ENCODE data around the gene CHD6. TPM values are rescaled to one million over a fixed set of nuclear protein-coding genes. Genes with fewer than 3 reads are reported as not detected.

CHD6 gene
- total and polyA plus RNA-seq, 4 donors, result 3.3 to 23.4 (median 18.2) TPM

DNA sequence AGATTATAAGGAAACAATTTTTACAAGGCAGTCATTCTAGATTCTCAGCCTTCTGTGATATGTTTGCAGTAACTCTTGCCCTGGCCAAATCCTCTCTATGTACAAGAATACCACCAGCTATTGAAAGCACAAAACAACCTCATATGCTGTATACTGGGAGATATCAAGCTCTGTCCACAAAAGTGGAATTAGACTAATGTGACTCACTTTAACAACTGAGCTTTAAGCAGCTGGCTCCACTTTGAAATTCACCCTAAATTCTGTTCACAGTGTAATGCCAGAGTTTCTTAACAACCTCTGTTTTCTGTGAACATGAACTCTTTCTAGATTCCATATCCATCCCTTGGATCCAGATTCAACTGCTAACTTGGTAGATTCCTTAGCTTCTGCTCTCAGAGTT, 47.6 kb downstream of the CHD6 start:
- Histone ChIP-seq H3K4me3 (ENCODE audit: low read depth in 1 of 3, low read length in 3 of 3) (no peak overlapping the region), H3K4me1 (ENCODE audit: control insufficient read depth in 4 of 4, insufficient read depth in 4 of 4, low read length in 3 of 4) (peaks cover 0 to 19% (median 5%) of the 10 kb centered on the region in 4 donors), H3K27me3 (ENCODE audit: control insufficient read depth in 4 of 4, insufficient read depth in 4 of 4, low read length in 3 of 4) (no peaks in the 10 kb centered on the region), H3K27ac (ENCODE audit: low read depth in 1 of 2, low read length in 2 of 2) (no peak overlapping the region), H3K9ac (ENCODE audit: low read depth in 1 of 2, low read length in 2 of 2) (no peak overlapping the region), H3K9me3 (ENCODE audit: control insufficient read depth in 4 of 4, low read length in 3 of 4) (peaks cover 0 to 2% (median 0%) of the 10 kb centered on the region in 4 donors), H3K36me3 (ENCODE audit: control insufficient read depth in 4 of 4, insufficient read depth in 3 of 4, low read depth in 1 of 4, low read length in 3 of 4) (no peaks in the 10 kb centered on the region)
- DNase-seq (ENCODE audit: low spot score), result no peak
- TF ChIP-seq TAF1 (conservative IDR thresholded peaks at IDR 0.05) (no peak), FOXA2 (IDR thresholded peaks at IDR 0.05) (no peak), RAD21 (IDR thresholded peaks at IDR 0.05) (no peak), EGR1 (IDR thresholded peaks at IDR 0.05; ENCODE audit: low read depth in 2 of 2) (no peak), GABPA (IDR thresholded peaks at IDR 0.05 in 1 of 2, conservative IDR thresholded peaks at IDR 0.05 in 1 of 2) (no peak), FOXA1 (IDR thresholded peaks at IDR 0.05) (no peak), HNF4A (conservative IDR thresholded peaks at IDR 0.05) (no peak), HNF4G (IDR thresholded peaks at IDR 0.05) (no peak), YY1 (IDR thresholded peaks at IDR 0.05) (no peak), JUND (IDR thresholded peaks at IDR 0.05) (no peak), NR2F2 (IDR thresholded peaks at IDR 0.05) (no peak), RXRA (IDR thresholded peaks at IDR 0.05) (no peak), SP1 (IDR thresholded peaks at IDR 0.05) (no peak)
- TF ChIP-seq, protein P1, sequence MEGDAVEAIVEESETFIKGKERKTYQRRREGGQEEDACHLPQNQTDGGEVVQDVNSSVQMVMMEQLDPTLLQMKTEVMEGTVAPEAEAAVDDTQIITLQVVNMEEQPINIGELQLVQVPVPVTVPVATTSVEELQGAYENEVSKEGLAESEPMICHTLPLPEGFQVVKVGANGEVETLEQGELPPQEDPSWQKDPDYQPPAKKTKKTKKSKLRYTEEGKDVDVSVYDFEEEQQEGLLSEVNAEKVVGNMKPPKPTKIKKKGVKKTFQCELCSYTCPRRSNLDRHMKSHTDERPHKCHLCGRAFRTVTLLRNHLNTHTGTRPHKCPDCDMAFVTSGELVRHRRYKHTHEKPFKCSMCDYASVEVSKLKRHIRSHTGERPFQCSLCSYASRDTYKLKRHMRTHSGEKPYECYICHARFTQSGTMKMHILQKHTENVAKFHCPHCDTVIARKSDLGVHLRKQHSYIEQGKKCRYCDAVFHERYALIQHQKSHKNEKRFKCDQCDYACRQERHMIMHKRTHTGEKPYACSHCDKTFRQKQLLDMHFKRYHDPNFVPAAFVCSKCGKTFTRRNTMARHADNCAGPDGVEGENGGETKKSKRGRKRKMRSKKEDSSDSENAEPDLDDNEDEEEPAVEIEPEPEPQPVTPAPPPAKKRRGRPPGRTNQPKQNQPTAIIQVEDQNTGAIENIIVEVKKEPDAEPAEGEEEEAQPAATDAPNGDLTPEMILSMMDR (IDR thresholded peaks at IDR 0.05; ENCODE audit: low read depth, low read length, missing input control), result no peak
- TF ChIP-seq, protein P2, sequence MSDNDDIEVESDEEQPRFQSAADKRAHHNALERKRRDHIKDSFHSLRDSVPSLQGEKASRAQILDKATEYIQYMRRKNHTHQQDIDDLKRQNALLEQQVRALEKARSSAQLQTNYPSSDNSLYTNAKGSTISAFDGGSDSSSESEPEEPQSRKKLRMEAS (IDR thresholded peaks at IDR 0.05), result no peak
- TF ChIP-seq, protein P3, sequence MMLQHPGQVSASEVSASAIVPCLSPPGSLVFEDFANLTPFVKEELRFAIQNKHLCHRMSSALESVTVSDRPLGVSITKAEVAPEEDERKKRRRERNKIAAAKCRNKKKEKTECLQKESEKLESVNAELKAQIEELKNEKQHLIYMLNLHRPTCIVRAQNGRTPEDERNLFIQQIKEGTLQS (IDR thresholded peaks at IDR 0.05), result no peak
- TF ChIP-seq, protein P4, sequence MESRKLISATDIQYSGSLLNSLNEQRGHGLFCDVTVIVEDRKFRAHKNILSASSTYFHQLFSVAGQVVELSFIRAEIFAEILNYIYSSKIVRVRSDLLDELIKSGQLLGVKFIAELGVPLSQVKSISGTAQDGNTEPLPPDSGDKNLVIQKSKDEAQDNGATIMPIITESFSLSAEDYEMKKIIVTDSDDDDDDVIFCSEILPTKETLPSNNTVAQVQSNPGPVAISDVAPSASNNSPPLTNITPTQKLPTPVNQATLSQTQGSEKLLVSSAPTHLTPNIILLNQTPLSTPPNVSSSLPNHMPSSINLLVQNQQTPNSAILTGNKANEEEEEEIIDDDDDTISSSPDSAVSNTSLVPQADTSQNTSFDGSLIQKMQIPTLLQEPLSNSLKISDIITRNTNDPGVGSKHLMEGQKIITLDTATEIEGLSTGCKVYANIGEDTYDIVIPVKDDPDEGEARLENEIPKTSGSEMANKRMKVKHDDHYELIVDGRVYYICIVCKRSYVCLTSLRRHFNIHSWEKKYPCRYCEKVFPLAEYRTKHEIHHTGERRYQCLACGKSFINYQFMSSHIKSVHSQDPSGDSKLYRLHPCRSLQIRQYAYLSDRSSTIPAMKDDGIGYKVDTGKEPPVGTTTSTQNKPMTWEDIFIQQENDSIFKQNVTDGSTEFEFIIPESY (IDR thresholded peaks at IDR 0.05), result no peak

GRCh38 chr20:41567615-41568014, 50.6 kb downstream of the CHD6 start:
- Histone ChIP-seq H3K9ac (ENCODE audit: low read depth in 1 of 2, low read length in 2 of 2) (no peak overlapping the region), H3K27me3 (ENCODE audit: control insufficient read depth in 4 of 4, insufficient read depth in 4 of 4, low read length in 3 of 4) (no peaks in the 10 kb centered on the region), H3K4me3 (ENCODE audit: low read depth in 1 of 3, low read length in 3 of 3) (no peak overlapping the region), H3K27ac (ENCODE audit: low read depth in 1 of 2, low read length in 2 of 2) (no peak overlapping the region), H3K36me3 (ENCODE audit: control insufficient read depth in 4 of 4, insufficient read depth in 3 of 4, low read depth in 1 of 4, low read length in 3 of 4) (no peaks in the 10 kb centered on the region), H3K9me3 (ENCODE audit: control insufficient read depth in 4 of 4, low read length in 3 of 4) (no peaks in the 10 kb centered on the region), H3K4me1 (ENCODE audit: control insufficient read depth in 4 of 4, insufficient read depth in 4 of 4, low read length in 3 of 4) (peaks cover 0 to 10% (median 3%) of the 10 kb centered on the region in 4 donors)
- DNase-seq (ENCODE audit: low spot score), result no peak
- WGBS, result 95% methylated on average over 2 of the region's 2 CpGs
- TF ChIP-seq RXRA (IDR thresholded peaks at IDR 0.05), result no peak
- no peak for TF ChIP-seq RAD21 (IDR thresholded peaks at IDR 0.05)
- no peak for TF ChIP-seq HNF4A (conservative IDR thresholded peaks at IDR 0.05)
- TF ChIP-seq HNF4G (IDR thresholded peaks at IDR 0.05), result no peak
- no peak for TF ChIP-seq REST (IDR thresholded peaks at IDR 0.05)
- no peak for TF ChIP-seq TAF1 (conservative IDR thresholded peaks at IDR 0.05)
- no peak for TF ChIP-seq EGR1 (IDR thresholded peaks at IDR 0.05; ENCODE audit: low read depth in 2 of 2)
- no peak for TF ChIP-seq FOXA2 (IDR thresholded peaks at IDR 0.05)
- TF ChIP-seq, protein P1 (IDR thresholded peaks at IDR 0.05; ENCODE audit: low read depth, low read length, missing input control), result no peak
- TF ChIP-seq GABPA (IDR thresholded peaks at IDR 0.05 in 1 of 2, conservative IDR thresholded peaks at IDR 0.05 in 1 of 2), result no peak
- no peak for TF ChIP-seq JUND (IDR thresholded peaks at IDR 0.05)
- no peak for TF ChIP-seq SP1 (IDR thresholded peaks at IDR 0.05)
- no peak for TF ChIP-seq FOXA1 (IDR thresholded peaks at IDR 0.05)
- no peak for TF ChIP-seq YY1 (IDR thresholded peaks at IDR 0.05)

All from liver (tissue), 9 donors.